SH-SY5Y (cell line): ENCODE results near the gene MYO1D.

ENCODE experiments used
- GATA2 ChIP-seq: IDR thresholded peaks from 2 replicates; pipeline ENCODE4 v1.6.1; 2011; ENCODE audit warnings: mild to moderate bottlenecking, low read depth, low read length
- GATA3 ChIP-seq: IDR thresholded peaks from 2 replicates; pipeline ENCODE4 v1.6.1; 2011; ENCODE audit warnings: low read depth, mild to moderate bottlenecking, low read length, moderate library complexity

- TF ChIP-seq GATA2 = no peak
- no peak for TF ChIP-seq GATA3
These were observed 113.0 kb downstream of the MYO1D start for GRCh38 chr17:32763855-32764439.
